SJSA1 (cell line): ENCODE results near the gene APP. TPM values are rescaled to one million over a fixed set of nuclear protein-coding genes. Genes with fewer than 3 reads are reported as not detected.

ENCODE experiments used
- DNase-seq, 2 experiments: peaks; one replicate each; pipeline ENCODE4 v3.0.0-alpha.2; 2015 to 2020; ENCODE audit warnings: low spot score in 2 of 2, low read depth in 1 of 2
- H3K27ac ChIP-seq: fragments of 250-450 bp; sonication (Bioruptor Pico); 2 replicates; pipeline ENCODE4 v1.5.1; 2020; ENCODE audit warnings: mild to moderate bottlenecking, moderate library complexity
- H3K27me3 ChIP-seq: fragments of 250-450 bp; sonication (Bioruptor Pico); replicated peaks from 2 replicates; pipeline ENCODE4 v1.5.1; 2020; ENCODE audit warnings: mild to moderate bottlenecking, moderate library complexity
- H3K36me3 ChIP-seq: fragments of 250-450 bp; sonication (Bioruptor Pico); 2 replicates; pipeline ENCODE4 v1.5.1; 2020; ENCODE audit warnings: mild to moderate bottlenecking
- H3K4me1 ChIP-seq: fragments of 250-450 bp; sonication (Bioruptor Pico); replicated peaks from 2 replicates; pipeline ENCODE4 v1.6.1; 2021; ENCODE audit warnings: mild to moderate bottlenecking
- H3K4me3 ChIP-seq: fragments of 250-450 bp; sonication (Bioruptor Pico); 2 replicates; pipeline ENCODE4 v1.5.1; 2020; ENCODE audit warnings: mild to moderate bottlenecking
- H3K9me3 ChIP-seq: fragments of 250-450 bp; sonication (Bioruptor Pico); replicated peaks from 2 replicates; pipeline ENCODE4 v1.5.1; 2020; ENCODE audit warnings: mild to moderate bottlenecking
- total RNA-seq: library from RNA; depleted of rRNA; stranded (reverse); fragments of >200 nt; shearing (Covaris generic); gene quantifications from 2 replicates; pipeline ENCODE4 v1.2.3, GENCODE V29; 2014

Gene APP
- total RNA-seq, 1 experiment from 2014 or later, result 221 TPM

GRCh38 chr21:25903607-25904006, 267.0 kb downstream of the APP start:
- Histone ChIP-seq H3K9me3 (no peaks in the 10 kb centered on the region), H3K4me3 (no peak overlapping the region), H3K4me1 (no peaks in the 10 kb centered on the region), H3K36me3 (peaks cover 10% of the 10 kb centered on the region), H3K27ac (no peak overlapping the region), H3K27me3 (no peaks in the 10 kb centered on the region)
- no peak for DNase-seq

- Histone ChIP-seq H3K4me1 (no peaks in the 10 kb centered on the region), H3K9me3 (no peaks in the 10 kb centered on the region), H3K36me3 (peaks cover 6% of the 10 kb centered on the region), H3K4me3 (no peak overlapping the region), H3K27ac (no peak overlapping the region), H3K27me3 (no peaks in the 10 kb centered on the region)
- no peak for DNase-seq
Observed at GRCh38 chr21:25901330-25901979, 269.1 kb downstream of the APP start.

- no peak for DNase-seq
- H3K27me3 ChIP-seq, result no peaks in the 10 kb centered on the region
- H3K4me1 ChIP-seq, result no peaks in the 10 kb centered on the region
- H3K36me3 ChIP-seq, result peaks cover 10% of the 10 kb centered on the region
- H3K27ac ChIP-seq, result no peak overlapping the region
- H3K9me3 ChIP-seq, result no peaks in the 10 kb centered on the region
- no peak overlapping the region for H3K4me3 ChIP-seq
Observed at GRCh38 chr21:25898671-25899070, 271.9 kb downstream of the APP start.

- Histone ChIP-seq H3K36me3 (peaks cover 9% of the 10 kb centered on the region), H3K27ac (no peak overlapping the region), H3K9me3 (no peaks in the 10 kb centered on the region), H3K27me3 (no peaks in the 10 kb centered on the region), H3K4me1 (no peaks in the 10 kb centered on the region), H3K4me3 (no peak overlapping the region)
- no peak for DNase-seq
Observed at GRCh38 chr21:25897383-25897782, 273.2 kb downstream of the APP start.

- DNase-seq, result no peak
- no peaks in the 10 kb centered on the region for H3K27me3 ChIP-seq
- H3K4me1 ChIP-seq, result no peaks in the 10 kb centered on the region
- no peak overlapping the region for H3K27ac ChIP-seq
- H3K4me3 ChIP-seq, result no peak overlapping the region
- H3K36me3 ChIP-seq, result peaks cover 9% of the 10 kb centered on the region
- no peaks in the 10 kb centered on the region for H3K9me3 ChIP-seq
Observed at GRCh38 chr21:25896501-25897056, 274.0 kb downstream of the APP start.

- H3K36me3 ChIP-seq, result peaks cover 12% of the 10 kb centered on the region
- no peak overlapping the region for H3K27ac ChIP-seq
- H3K4me1 ChIP-seq, result no peaks in the 10 kb centered on the region
- peak in 1 of 2 experiments; percentile 14 for DNase-seq
- H3K27me3 ChIP-seq, result no peaks in the 10 kb centered on the region
- H3K4me3 ChIP-seq, result no peak overlapping the region
- no peaks in the 10 kb centered on the region for H3K9me3 ChIP-seq
Observed at GRCh38 chr21:25895565-25896205, 274.9 kb downstream of the APP start.

- Histone ChIP-seq H3K4me1 (no peaks in the 10 kb centered on the region), H3K4me3 (no peak overlapping the region), H3K36me3 (peaks cover 14% of the 10 kb centered on the region), H3K27me3 (no peaks in the 10 kb centered on the region), H3K27ac (no peak overlapping the region), H3K9me3 (no peaks in the 10 kb centered on the region)
- no peak for DNase-seq
Observed at GRCh38 chr21:25893191-25893590, 277.4 kb downstream of the APP start.

GRCh38 chr21:25891596-25891995, 279.0 kb downstream of the APP start:
- H3K36me3 ChIP-seq, result peaks cover 20% of the 10 kb centered on the region
- no peaks in the 10 kb centered on the region for H3K9me3 ChIP-seq
- peaks cover under 1% of the 10 kb centered on the region for H3K4me1 ChIP-seq
- no peak overlapping the region for H3K4me3 ChIP-seq
- no peak overlapping the region for H3K27ac ChIP-seq
- no peaks in the 10 kb centered on the region for H3K27me3 ChIP-seq
- no peak for DNase-seq

GRCh38 chr21:25890001-25890400, 280.6 kb downstream of the APP start:
- H3K27me3 ChIP-seq, result no peaks in the 10 kb centered on the region

GRCh38 chr21:25888711-25889110, 281.9 kb downstream of the APP start:
- H3K27me3 ChIP-seq, result no peaks in the 10 kb centered on the region
- no peaks in the 10 kb centered on the region for H3K9me3 ChIP-seq
- no peak for DNase-seq
- no peak overlapping the region for H3K4me3 ChIP-seq
- H3K4me1 ChIP-seq, result peaks cover 17% of the 10 kb centered on the region
- H3K27ac ChIP-seq, result no peak overlapping the region
- peaks cover 11% of the 10 kb centered on the region for H3K36me3 ChIP-seq

More at GRCh38 chr21:25890001-25890400, 280.6 kb downstream of the APP start:
- H3K27ac ChIP-seq, result no peak overlapping the region
- H3K4me1 ChIP-seq, result peaks cover 17% of the 10 kb centered on the region
- DNase-seq, result no peak
- no peaks in the 10 kb centered on the region for H3K9me3 ChIP-seq
- peaks cover 20% of the 10 kb centered on the region for H3K36me3 ChIP-seq
- H3K4me3 ChIP-seq, result no peak overlapping the region

GRCh38 chr21:25887646-25888306, 282.8 kb downstream of the APP start:
- Histone ChIP-seq H3K27me3 (no peaks in the 10 kb centered on the region), H3K36me3 (peaks cover 11% of the 10 kb centered on the region; the same call in 1 of the 2 replicates), H3K27ac (no peak overlapping the region), H3K4me1 (peaks cover 17% of the 10 kb centered on the region), H3K4me3 (no peak overlapping the region), H3K9me3 (no peaks in the 10 kb centered on the region)
- DNase-seq, result no peak

- peaks cover 17% of the 10 kb centered on the region for H3K4me1 ChIP-seq
- H3K27ac ChIP-seq, result no peak overlapping the region
- peaks cover 11% of the 10 kb centered on the region; the same call in 1 of the 2 replicates for H3K36me3 ChIP-seq
- no peak overlapping the region for H3K4me3 ChIP-seq
- DNase-seq, result no peak
- H3K9me3 ChIP-seq, result no peaks in the 10 kb centered on the region
- no peaks in the 10 kb centered on the region for H3K27me3 ChIP-seq
Observed at GRCh38 chr21:25887166-25887565, 283.4 kb downstream of the APP start.

GRCh38 chr21:25885880-25886279, 284.7 kb downstream of the APP start:
- H3K36me3 ChIP-seq, result peaks cover 15% of the 10 kb centered on the region
- H3K9me3 ChIP-seq, result no peaks in the 10 kb centered on the region
- peaks cover 17% of the 10 kb centered on the region for H3K4me1 ChIP-seq
- peak; percentile 50 to 71 for DNase-seq
- no peaks in the 10 kb centered on the region for H3K27me3 ChIP-seq
- H3K4me3 ChIP-seq, result no peak overlapping the region
- peak overlapping the region; percentile 44 for H3K27ac ChIP-seq

- DNase-seq, result no peak
- H3K27ac ChIP-seq, result peak overlapping the region; percentile 44
- H3K36me3 ChIP-seq, result peaks cover 14% of the 10 kb centered on the region
- no peaks in the 10 kb centered on the region for H3K27me3 ChIP-seq
- H3K4me3 ChIP-seq, result no peak overlapping the region
- peaks cover 17% of the 10 kb centered on the region for H3K4me1 ChIP-seq
- no peaks in the 10 kb centered on the region for H3K9me3 ChIP-seq
Observed at GRCh38 chr21:25885405-25885804, 285.2 kb downstream of the APP start.
